Measurements from ENCODE around the gene CYP4F11. TPM values are rescaled to one million over a fixed set of nuclear protein-coding genes. Genes with fewer than 3 reads are reported as not detected.

The CYP4F11 gene
- total and polyA plus RNA-seq, 2 of the 13 experiments (the other 11 are each of a cell fraction or from before 2014, with no cell fraction given): 7.8 to 8.4 TPM

DNA sequence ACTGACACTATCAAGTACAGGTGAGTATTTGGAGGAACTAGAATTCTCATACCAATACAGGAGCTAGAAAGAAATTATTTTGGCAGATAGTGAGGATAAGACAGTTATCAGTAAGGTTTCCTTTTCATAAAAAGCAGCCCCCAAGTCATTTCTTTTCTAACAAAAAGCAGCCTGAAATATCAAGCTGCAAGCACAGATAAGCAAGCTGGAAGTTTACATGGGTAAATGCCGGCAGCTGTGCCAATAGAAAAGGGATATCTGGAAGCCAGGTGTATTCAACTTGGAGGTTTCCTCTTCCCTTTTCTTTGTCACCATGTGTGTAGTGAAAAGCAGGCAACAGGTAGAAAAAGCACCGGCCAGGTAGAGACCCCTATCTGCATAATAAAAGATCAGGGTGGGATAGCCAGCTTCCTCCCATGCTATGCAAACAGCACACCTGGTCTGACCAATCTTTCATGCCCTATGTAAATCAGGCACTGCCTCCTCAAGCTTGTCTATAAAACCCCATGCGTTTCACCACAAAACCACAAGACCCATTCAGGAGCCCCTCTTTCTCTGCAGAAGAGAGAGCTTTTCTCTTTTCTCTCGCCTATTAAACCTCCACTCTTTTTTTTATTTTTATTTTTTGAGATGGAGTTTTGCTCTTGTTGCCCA, 59.4 kb downstream of the CYP4F11 start (continued):
- TF ChIP-seq, protein P1, sequence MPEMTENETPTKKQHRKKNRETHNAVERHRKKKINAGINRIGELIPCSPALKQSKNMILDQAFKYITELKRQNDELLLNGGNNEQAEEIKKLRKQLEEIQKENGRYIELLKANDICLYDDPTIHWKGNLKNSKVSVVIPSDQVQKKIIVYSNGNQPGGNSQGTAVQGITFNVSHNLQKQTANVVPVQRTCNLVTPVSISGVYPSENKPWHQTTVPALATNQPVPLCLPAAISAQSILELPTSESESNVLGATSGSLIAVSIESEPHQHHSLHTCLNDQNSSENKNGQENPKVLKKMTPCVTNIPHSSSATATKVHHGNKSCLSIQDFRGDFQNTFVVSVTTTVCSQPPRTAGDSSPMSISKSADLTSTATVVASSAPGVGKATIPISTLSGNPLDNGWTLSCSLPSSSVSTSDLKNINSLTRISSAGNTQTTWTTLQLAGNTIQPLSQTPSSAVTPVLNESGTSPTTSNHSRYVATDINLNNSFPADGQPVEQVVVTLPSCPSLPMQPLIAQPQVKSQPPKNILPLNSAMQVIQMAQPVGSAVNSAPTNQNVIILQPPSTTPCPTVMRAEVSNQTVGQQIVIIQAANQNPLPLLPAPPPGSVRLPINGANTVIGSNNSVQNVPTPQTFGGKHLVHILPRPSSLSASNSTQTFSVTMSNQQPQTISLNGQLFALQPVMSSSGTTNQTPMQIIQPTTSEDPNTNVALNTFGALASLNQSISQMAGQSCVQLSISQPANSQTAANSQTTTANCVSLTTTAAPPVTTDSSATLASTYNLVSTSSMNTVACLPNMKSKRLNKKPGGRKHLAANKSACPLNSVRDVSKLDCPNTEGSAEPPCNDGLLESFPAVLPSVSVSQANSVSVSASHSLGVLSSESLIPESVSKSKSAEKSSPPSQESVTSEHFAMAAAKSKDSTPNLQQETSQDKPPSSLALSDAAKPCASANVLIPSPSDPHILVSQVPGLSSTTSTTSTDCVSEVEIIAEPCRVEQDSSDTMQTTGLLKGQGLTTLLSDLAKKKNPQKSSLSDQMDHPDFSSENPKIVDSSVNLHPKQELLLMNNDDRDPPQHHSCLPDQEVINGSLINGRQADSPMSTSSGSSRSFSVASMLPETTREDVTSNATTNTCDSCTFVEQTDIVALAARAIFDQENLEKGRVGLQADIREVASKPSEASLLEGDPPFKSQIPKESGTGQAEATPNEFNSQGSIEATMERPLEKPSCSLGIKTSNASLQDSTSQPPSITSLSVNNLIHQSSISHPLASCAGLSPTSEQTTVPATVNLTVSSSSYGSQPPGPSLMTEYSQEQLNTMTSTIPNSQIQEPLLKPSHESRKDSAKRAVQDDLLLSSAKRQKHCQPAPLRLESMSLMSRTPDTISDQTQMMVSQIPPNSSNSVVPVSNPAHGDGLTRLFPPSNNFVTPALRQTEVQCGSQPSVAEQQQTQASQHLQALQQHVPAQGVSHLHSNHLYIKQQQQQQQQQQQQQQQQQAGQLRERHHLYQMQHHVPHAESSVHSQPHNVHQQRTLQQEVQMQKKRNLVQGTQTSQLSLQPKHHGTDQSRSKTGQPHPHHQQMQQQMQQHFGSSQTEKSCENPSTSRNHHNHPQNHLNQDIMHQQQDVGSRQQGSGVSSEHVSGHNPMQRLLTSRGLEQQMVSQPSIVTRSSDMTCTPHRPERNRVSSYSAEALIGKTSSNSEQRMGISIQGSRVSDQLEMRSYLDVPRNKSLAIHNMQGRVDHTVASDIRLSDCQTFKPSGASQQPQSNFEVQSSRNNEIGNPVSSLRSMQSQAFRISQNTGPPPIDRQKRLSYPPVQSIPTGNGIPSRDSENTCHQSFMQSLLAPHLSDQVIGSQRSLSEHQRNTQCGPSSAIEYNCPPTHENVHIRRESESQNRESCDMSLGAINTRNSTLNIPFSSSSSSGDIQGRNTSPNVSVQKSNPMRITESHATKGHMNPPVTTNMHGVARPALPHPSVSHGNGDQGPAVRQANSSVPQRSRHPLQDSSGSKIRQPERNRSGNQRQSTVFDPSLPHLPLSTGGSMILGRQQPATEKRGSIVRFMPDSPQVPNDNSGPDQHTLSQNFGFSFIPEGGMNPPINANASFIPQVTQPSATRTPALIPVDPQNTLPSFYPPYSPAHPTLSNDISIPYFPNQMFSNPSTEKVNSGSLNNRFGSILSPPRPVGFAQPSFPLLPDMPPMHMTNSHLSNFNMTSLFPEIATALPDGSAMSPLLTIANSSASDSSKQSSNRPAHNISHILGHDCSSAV (CRISPR knock-in tag; IDR thresholded peaks at IDR 0.05; ENCODE audit: borderline replicate concordance): no peak
- TF ChIP-seq IRF2 (CRISPR knock-in tag; IDR thresholded peaks at IDR 0.05) (no peak), NR1H2 (CRISPR knock-in tag; IDR thresholded peaks at IDR 0.05; ENCODE audit: borderline replicate concordance, low read depth) (no peak), PAF1 (CRISPR knock-in tag; IDR thresholded peaks at IDR 0.05) (no peak), CEBPB (IDR thresholded peaks at IDR 0.05; ENCODE audit: borderline replicate concordance, low read depth, low read length) (no peak), ZNF749 (CRISPR knock-in tag; IDR thresholded peaks at IDR 0.05; ENCODE audit: borderline replicate concordance) (no peak), PRPF4 (IDR thresholded peaks at IDR 0.05; ENCODE audit: low read depth, low read length, poor library complexity, severe bottlenecking) (no peak)
- TF ChIP-seq, protein P2, sequence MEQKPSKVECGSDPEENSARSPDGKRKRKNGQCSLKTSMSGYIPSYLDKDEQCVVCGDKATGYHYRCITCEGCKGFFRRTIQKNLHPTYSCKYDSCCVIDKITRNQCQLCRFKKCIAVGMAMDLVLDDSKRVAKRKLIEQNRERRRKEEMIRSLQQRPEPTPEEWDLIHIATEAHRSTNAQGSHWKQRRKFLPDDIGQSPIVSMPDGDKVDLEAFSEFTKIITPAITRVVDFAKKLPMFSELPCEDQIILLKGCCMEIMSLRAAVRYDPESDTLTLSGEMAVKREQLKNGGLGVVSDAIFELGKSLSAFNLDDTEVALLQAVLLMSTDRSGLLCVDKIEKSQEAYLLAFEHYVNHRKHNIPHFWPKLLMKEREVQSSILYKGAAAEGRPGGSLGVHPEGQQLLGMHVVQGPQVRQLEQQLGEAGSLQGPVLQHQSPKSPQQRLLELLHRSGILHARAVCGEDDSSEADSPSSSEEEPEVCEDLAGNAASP (CRISPR knock-in tag; IDR thresholded peaks at IDR 0.05; ENCODE audit: borderline replicate concordance): no peak
- TF ChIP-seq, protein P3, sequence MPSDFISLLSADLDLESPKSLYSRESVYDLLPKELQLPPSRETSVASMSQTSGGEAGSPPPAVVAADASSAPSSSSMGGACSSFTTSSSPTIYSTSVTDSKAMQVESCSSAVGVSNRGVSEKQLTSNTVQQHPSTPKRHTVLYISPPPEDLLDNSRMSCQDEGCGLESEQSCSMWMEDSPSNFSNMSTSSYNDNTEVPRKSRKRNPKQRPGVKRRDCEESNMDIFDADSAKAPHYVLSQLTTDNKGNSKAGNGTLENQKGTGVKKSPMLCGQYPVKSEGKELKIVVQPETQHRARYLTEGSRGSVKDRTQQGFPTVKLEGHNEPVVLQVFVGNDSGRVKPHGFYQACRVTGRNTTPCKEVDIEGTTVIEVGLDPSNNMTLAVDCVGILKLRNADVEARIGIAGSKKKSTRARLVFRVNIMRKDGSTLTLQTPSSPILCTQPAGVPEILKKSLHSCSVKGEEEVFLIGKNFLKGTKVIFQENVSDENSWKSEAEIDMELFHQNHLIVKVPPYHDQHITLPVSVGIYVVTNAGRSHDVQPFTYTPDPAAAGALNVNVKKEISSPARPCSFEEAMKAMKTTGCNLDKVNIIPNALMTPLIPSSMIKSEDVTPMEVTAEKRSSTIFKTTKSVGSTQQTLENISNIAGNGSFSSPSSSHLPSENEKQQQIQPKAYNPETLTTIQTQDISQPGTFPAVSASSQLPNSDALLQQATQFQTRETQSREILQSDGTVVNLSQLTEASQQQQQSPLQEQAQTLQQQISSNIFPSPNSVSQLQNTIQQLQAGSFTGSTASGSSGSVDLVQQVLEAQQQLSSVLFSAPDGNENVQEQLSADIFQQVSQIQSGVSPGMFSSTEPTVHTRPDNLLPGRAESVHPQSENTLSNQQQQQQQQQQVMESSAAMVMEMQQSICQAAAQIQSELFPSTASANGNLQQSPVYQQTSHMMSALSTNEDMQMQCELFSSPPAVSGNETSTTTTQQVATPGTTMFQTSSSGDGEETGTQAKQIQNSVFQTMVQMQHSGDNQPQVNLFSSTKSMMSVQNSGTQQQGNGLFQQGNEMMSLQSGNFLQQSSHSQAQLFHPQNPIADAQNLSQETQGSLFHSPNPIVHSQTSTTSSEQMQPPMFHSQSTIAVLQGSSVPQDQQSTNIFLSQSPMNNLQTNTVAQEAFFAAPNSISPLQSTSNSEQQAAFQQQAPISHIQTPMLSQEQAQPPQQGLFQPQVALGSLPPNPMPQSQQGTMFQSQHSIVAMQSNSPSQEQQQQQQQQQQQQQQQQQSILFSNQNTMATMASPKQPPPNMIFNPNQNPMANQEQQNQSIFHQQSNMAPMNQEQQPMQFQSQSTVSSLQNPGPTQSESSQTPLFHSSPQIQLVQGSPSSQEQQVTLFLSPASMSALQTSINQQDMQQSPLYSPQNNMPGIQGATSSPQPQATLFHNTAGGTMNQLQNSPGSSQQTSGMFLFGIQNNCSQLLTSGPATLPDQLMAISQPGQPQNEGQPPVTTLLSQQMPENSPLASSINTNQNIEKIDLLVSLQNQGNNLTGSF (CRISPR knock-in tag; IDR thresholded peaks at IDR 0.05): no peak

All from HepG2 (cell line).